Activated effector memory CD4-positive, alpha-beta T cell treated with anti-CD3 and anti-CD28 coated beads, Interleukin-2, amount 50 U/mL, for 16 hours (primary cell): ENCODE data around the gene IDH3A.
A peak's percentile ranks its signal among the peaks of the same experiment; 100 is the strongest.

Experiments used
- DNase-seq: peaks from one replicate; pipeline ENCODE4 v3.0.0-alpha.2; 2020

Gene IDH3A

GRCh38 chr15:78149068-78149804, at the start of gene IDH3A:
TSS of gene IDH3A (plus strand) at chr15:78149362. CDS start at chr15:78149404, 42 bp downstream.
- DNase-seq = peak; percentile 100

GRCh38 chr15:78100886-78101285, 48.3 kb upstream of the IDH3A start:
- peak; percentile 57 for DNase-seq

GRCh38 chr15:78101423-78102105, 47.6 kb upstream of the IDH3A start:
- DNase-seq = peak; percentile 41

- no peak for DNase-seq
Observed at GRCh38 chr15:78102211-78102610, 47.0 kb upstream of the IDH3A start.

- no peak for DNase-seq
Observed at GRCh38 chr15:78102741-78103140, 46.4 kb upstream of the IDH3A start.

- DNase-seq = peak; percentile 79
Observed at GRCh38 chr15:78103406-78104118, 45.6 kb upstream of the IDH3A start.

GRCh38 chr15:78104119-78104479, 45.1 kb upstream of the IDH3A start:
- DNase-seq = no peak

GRCh38 chr15:78104566-78105475, 44.3 kb upstream of the IDH3A start:
- peak; percentile 62 for DNase-seq

GRCh38 chr15:78105476-78106241, 43.5 kb upstream of the IDH3A start:
- peak; percentile 54 for DNase-seq

GRCh38 chr15:78107471-78107870, 41.7 kb upstream of the IDH3A start:
- DNase-seq = peak; percentile 50

- peak; percentile 93 for DNase-seq
Observed at GRCh38 chr15:78108300-78109084, 40.7 kb upstream of the IDH3A start.

- DNase-seq = no peak
Observed at GRCh38 chr15:78109156-78109555, 40.0 kb upstream of the IDH3A start.

- DNase-seq = no peak
Observed at GRCh38 chr15:78110096-78110495, 39.1 kb upstream of the IDH3A start.

GRCh38 chr15:78110916-78111475, 38.2 kb upstream of the IDH3A start:
- no peak for DNase-seq

GRCh38 chr15:78111788-78112187, 37.4 kb upstream of the IDH3A start:
- no peak for DNase-seq

GRCh38 chr15:78112551-78112950, 36.6 kb upstream of the IDH3A start:
- no peak for DNase-seq

- DNase-seq = no peak
Observed at GRCh38 chr15:78120523-78120922, 28.6 kb upstream of the IDH3A start.

- no peak for DNase-seq
Observed at GRCh38 chr15:78125267-78125666, 23.9 kb upstream of the IDH3A start.

- no peak for DNase-seq
Observed at GRCh38 chr15:78127882-78128281, 21.3 kb upstream of the IDH3A start.

GRCh38 chr15:78129077-78129750, 19.9 kb upstream of the IDH3A start:
- no peak for DNase-seq
